HepG2 (cell line): ENCODE data around the gene CADPS. TPM values are rescaled to one million over a fixed set of nuclear protein-coding genes. Genes with fewer than 3 reads are reported as not detected.

Experiments used
- ATAC-seq: fragments of 200-7000 bp; cut with Tn5 transposase; 3 replicates; pipeline ENCODE4 v1.9.1; 2020; ENCODE audit warnings: mild to moderate bottlenecking, moderate library complexity
- BruUV-seq: library from RNA; stranded (reverse); fragments of 400-500 nt; replicated peaks from 2 replicates; lab custom pipeline; 2021; lab: Mats Ljungman, UMichigan
- CTCF ChIA-PET: fragments of 300-600 bp; formaldehyde crosslinking; extraction: SDS; loops from one replicate; lab custom pipeline; 2021; ENCODE audit warnings: low total read pairs, inconsistent platforms, low intra/inter-chr PET ratio; lab: Yijun Ruan, JAX
- POLR2A ChIA-PET: fragments of 350-600 bp; sonication (Branson Sonifier 250); formaldehyde crosslinking; loops from one replicate; lab custom pipeline; 2020; ENCODE audit warnings: antibody characterized with exemption, inconsistent platforms; lab: Yijun Ruan, JAX
- DNase-seq: peaks from one replicate; pipeline ENCODE4 v3.0.0-alpha.2; 2015; ENCODE audit warnings: low spot score
- FAIRE-seq: peaks from 3 replicates; lab custom pipeline; 2011; peaks lifted over from hg19 to GRCh38; lab: Jason Lieb, UNC
- H2AFZ ChIP-seq: one replicate; pipeline ENCODE4 v1.6.1; 2011; ENCODE audit warnings: low read length, inconsistent platforms
- H3K27ac ChIP-seq: fragments of 300-600 bp; 3 replicates; pipeline ENCODE4 v1.8.0; 2011; ENCODE audit warnings: mixed run types, mild to moderate bottlenecking, mixed read lengths, low read length, inconsistent platforms; ENCODE audit not compliant: insufficient read depth; ENCODE audit errors: extremely low read length
- H3K27me3 ChIP-seq, 2 experiments: fragments of 200-600 bp in 1 of 2; 2 replicates in 1 of 2; 3 replicates in 1 of 2; pipeline versions ENCODE4 v1.6.0 to v1.8.0; 2011; ENCODE audit warnings: low read length in 2 of 2, mild to moderate bottlenecking in 2 of 2, moderate library complexity in 2 of 2, inconsistent platforms in 1 of 2; ENCODE audit not compliant: insufficient read depth in 2 of 2, control insufficient read depth in 1 of 2
- H3K36me3 ChIP-seq, 2 experiments: fragments of 200-600 bp in 1 of 2; replicated peaks in 1 of 2; 2 replicates in 1 of 2; 3 replicates in 1 of 2; pipeline versions ENCODE4 v1.5.1 to v1.8.0; 2011; ENCODE audit warnings: low read length in 2 of 2, inconsistent platforms in 1 of 2; ENCODE audit not compliant: insufficient read depth in 2 of 2, control insufficient read depth in 1 of 2
- H3K4me1 ChIP-seq: 2 replicates; pipeline ENCODE4 v1.5.1; 2012; ENCODE audit warnings: low read length, inconsistent platforms; ENCODE audit not compliant: insufficient read depth
- H3K4me2 ChIP-seq: 2 replicates; pipeline ENCODE4 v1.6.0; 2011; ENCODE audit warnings: low read depth, low read length, inconsistent platforms
- H3K4me3 ChIP-seq, 3 experiments: fragments of 200-600 bp in 1 of 3; sonication (generic), shearing (Covaris generic) in 1 of 3; replicated peaks in 1 of 3; 2 replicates each; pipeline ENCODE4 v1.5.1; 2011 to 2016; ENCODE audit warnings: low read length in 3 of 3, inconsistent platforms in 2 of 3, low read depth in 2 of 3, mild to moderate bottlenecking in 2 of 3, control low read depth in 1 of 3, mixed read lengths in 1 of 3; ENCODE audit not compliant: insufficient read depth in 1 of 3
- H3K79me2 ChIP-seq: one replicate; pipeline ENCODE4 v1.6.1; 2011; ENCODE audit warnings: low read length, inconsistent platforms; ENCODE audit not compliant: insufficient read depth
- H3K9ac ChIP-seq: 2 replicates; pipeline ENCODE4 v1.6.0; 2011; ENCODE audit warnings: mild to moderate bottlenecking, low read depth, low read length, inconsistent platforms; ENCODE audit not compliant: insufficient read depth
- H3K9me3 ChIP-seq: 2 replicates; pipeline ENCODE4 v1.5.1; 2012; ENCODE audit warnings: mild to moderate bottlenecking, low read length
- H4K20me1 ChIP-seq: 2 replicates; pipeline ENCODE4 v1.6.0; 2011; ENCODE audit warnings: inconsistent platforms, mild to moderate bottlenecking, low read length, moderate library complexity; ENCODE audit not compliant: insufficient read depth
- ARHGAP35 ChIP-seq: sonication (generic); formaldehyde crosslinking; IDR thresholded peaks from 2 replicates; pipeline ENCODE4 v1.9.0; 2022; ENCODE audit warnings: mild to moderate bottlenecking, inconsistent platforms, moderate library complexity, missing genetic modification reagents, borderline replicate concordance
- HMG20A ChIP-seq: IDR thresholded peaks from 2 replicates; pipeline ENCODE4 v1.6.1; 2016; ENCODE audit warnings: borderline replicate concordance
- JUND ChIP-seq: sonication (generic); formaldehyde crosslinking; IDR thresholded peaks from 2 replicates; pipeline ENCODE4 v1.8.0; 2022; ENCODE audit warnings: mild to moderate bottlenecking, missing genetic modification reagents
- KLF9 ChIP-seq: IDR thresholded peaks from 2 replicates; pipeline ENCODE4 v1.6.1; 2016; ENCODE audit warnings: low read depth
- REPIN1 ChIP-seq: sonication (generic); formaldehyde crosslinking; IDR thresholded peaks from 2 replicates; pipeline ENCODE4 v1.8.0; 2022; ENCODE audit warnings: missing genetic modification reagents, low read depth, mild to moderate bottlenecking, borderline replicate concordance
- RFXAP ChIP-seq: sonication (generic); formaldehyde crosslinking; IDR thresholded peaks from 2 replicates; pipeline ENCODE4 v1.4.0; 2020; ENCODE audit warnings: missing genetic modification reagents, borderline replicate concordance
- SP2 ChIP-seq: sonication (generic); formaldehyde crosslinking; IDR thresholded peaks from 2 replicates; pipeline ENCODE4 v1.5.1; 2020; ENCODE audit warnings: mild to moderate bottlenecking, missing genetic modification reagents
- TAF15 ChIP-seq: fragments of 200-400 bp; formaldehyde crosslinking; IDR thresholded peaks from one replicate; pipeline ENCODE4 v1.6.1; 2018; ENCODE audit warnings: mild to moderate bottlenecking, low read depth, low read length; ENCODE audit not compliant: poor library complexity, severe bottlenecking
- TARDBP ChIP-seq: sonication (generic); formaldehyde crosslinking; IDR thresholded peaks from 2 replicates; pipeline ENCODE4 v1.8.0; 2022; ENCODE audit warnings: mild to moderate bottlenecking, missing genetic modification reagents
- TOPORS ChIP-seq: sonication (generic); formaldehyde crosslinking; IDR thresholded peaks from 2 replicates; pipeline ENCODE4 v1.8.0; 2023; ENCODE audit warnings: mild to moderate bottlenecking, missing genetic modification reagents
- ZNF230 ChIP-seq: sonication (generic); formaldehyde crosslinking; IDR thresholded peaks from 2 replicates; pipeline ENCODE4 v1.4.0; 2020; ENCODE audit warnings: mild to moderate bottlenecking, missing genetic modification reagents
- ZNF451 ChIP-seq: sonication (generic); formaldehyde crosslinking; IDR thresholded peaks from 2 replicates; pipeline ENCODE4 v1.5.0; 2020; ENCODE audit warnings: mild to moderate bottlenecking, missing genetic modification reagents
- ZNF850 ChIP-seq: sonication (generic); formaldehyde crosslinking; conservative IDR thresholded peaks from 2 replicates; pipeline ENCODE4 v1.9.0; 2021; ENCODE audit warnings: mild to moderate bottlenecking, missing genetic modification reagents
- ZNF891 ChIP-seq: sonication (generic); formaldehyde crosslinking; IDR thresholded peaks from 2 replicates; pipeline ENCODE4 v1.5.0; 2020; ENCODE audit warnings: mild to moderate bottlenecking, missing genetic modification reagents
- WGBS: methylation state at CpG from one replicate; pipeline ENCODE4 v1.1.6; 2017; ENCODE audit warnings: low lambda C conversion rate; 5-methylcytosine and 5-hydroxymethylcytosine counted together
- in situ Hi-C: cut with HindIII; loops from 2 replicates; pipeline ENCODE4 v1.10.0; 2017; ENCODE audit warnings: low pct_unique_long_range_greater_than_20kb; ENCODE audit not compliant: extremely low pct_ligation_motif_present
- intact Hi-C: fragments of 100-400 bp; cut with micrococcal nuclease; formaldehyde crosslinking; loops from one replicate; pipeline ENCODE4 v1.10.0; 2022; ENCODE audit not compliant: unreplicated experiment
- polyA plus RNA-seq, 8 experiments: library from polyadenylated mRNA; depleted of rRNA in 3 of 8; stranded (reverse) in 7 of 8; unstranded in 1 of 8; fragments of >200 nt; fragmentation: Illumina TruSeq in 4 of 8; extraction: Trizol in 4 of 8; gene quantifications; 2 replicates each; pipeline versions ENCODE4 v1.2.1 to v1.2.3, GENCODE V29; 2011 to 2016; ENCODE audit warnings: low read depth in 4 of 8, missing spikeins in 1 of 8, mixed read lengths in 1 of 8; ENCODE audit not compliant: insufficient read depth in 1 of 8
- total RNA-seq, 5 experiments: library from RNA; depleted of rRNA; stranded (reverse); fragments of >200 nt; fragmentation: Illumina TruSeq; extraction: Trizol; gene quantifications; 2 replicates each; pipeline ENCODE4 v1.2.3, GENCODE V29; 2016; ENCODE audit warnings: low read depth in 1 of 5
- TF ChIP-seq, protein P1 (sequence below): IDR thresholded peaks from 2 replicates; pipeline ENCODE4 v1.6.1; 2016; ENCODE audit warnings: low read depth, borderline replicate concordance
- TF ChIP-seq, protein P2 (sequence below): sonication (generic); formaldehyde crosslinking; IDR thresholded peaks from 2 replicates; pipeline ENCODE4 v1.5.1; 2020; ENCODE audit warnings: mild to moderate bottlenecking, missing genetic modification reagents, borderline replicate concordance

Gene CADPS
- total and polyA plus RNA-seq, 2 of the 13 experiments (the other 11 are each of a cell fraction or from before 2014, with no cell fraction given), result not detected

DNA sequence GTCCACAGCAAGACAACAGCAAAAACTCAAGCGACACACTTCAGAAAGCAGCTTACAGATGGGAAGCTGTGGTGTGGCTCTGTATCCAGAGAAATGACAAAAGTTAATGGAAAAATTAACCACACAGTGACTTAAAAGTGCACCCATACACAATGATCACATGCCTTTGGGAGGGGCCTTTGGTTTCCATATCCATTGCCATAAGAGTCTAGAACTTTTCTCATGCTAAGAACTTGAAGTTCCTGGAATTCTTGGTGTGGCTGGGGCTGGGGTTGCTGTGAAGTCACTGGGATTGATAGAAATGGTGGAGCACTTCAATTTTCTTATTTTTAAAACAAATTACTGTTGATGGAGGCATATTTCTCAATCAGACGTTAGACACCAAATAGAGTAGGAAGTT, 393.3 kb downstream of the CADPS start:
- ChIA-PET POLR2A (no interaction called here), CTCF (no interaction called here)
- in situ Hi-C loops (no loop called here), intact Hi-C loops (no loop called here)
- H2AFZ ChIP-seq, result no peak overlapping the region
- H3K36me3 ChIP-seq, result no peaks in the 10 kb centered on the region
- WGBS, result 27% methylated on average over 2 of the region's 2 CpGs
- DNase-seq (no peak), FAIRE-seq (no peak), ATAC-seq (no peak)
- no peaks in the 10 kb centered on the region for H3K4me1 ChIP-seq
- no peaks in the 10 kb centered on the region for H3K9me3 ChIP-seq
- H3K9ac ChIP-seq, result no peak overlapping the region
- no peaks in the 10 kb centered on the region for H4K20me1 ChIP-seq
- peaks cover 0 to 9% of the 10 kb centered on the region in 2 experiments; a peak in 1 of 5 replicates for H3K27me3 ChIP-seq
- no peak overlapping the region for H3K27ac ChIP-seq
- no peak overlapping the region for H3K4me3 ChIP-seq
- BruUV-seq, result no TSS peak
- no peaks in the 10 kb centered on the region for H3K79me2 ChIP-seq
- no peak overlapping the region for H3K4me2 ChIP-seq
- no peak for TF ChIP-seq ZNF891
- no peak for TF ChIP-seq ZNF230 (CRISPR knock-in tag)
- TF ChIP-seq TOPORS (CRISPR knock-in tag), result no peak
- TF ChIP-seq, protein P1, sequence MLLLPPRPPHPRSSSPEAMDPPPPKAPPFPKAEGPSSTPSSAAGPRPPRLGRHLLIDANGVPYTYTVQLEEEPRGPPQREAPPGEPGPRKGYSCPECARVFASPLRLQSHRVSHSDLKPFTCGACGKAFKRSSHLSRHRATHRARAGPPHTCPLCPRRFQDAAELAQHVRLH (CRISPR knock-in tag), result no peak
- TF ChIP-seq KLF9 (CRISPR knock-in tag), result no peak
- TF ChIP-seq HMG20A, result no peak
- TF ChIP-seq, protein P2, sequence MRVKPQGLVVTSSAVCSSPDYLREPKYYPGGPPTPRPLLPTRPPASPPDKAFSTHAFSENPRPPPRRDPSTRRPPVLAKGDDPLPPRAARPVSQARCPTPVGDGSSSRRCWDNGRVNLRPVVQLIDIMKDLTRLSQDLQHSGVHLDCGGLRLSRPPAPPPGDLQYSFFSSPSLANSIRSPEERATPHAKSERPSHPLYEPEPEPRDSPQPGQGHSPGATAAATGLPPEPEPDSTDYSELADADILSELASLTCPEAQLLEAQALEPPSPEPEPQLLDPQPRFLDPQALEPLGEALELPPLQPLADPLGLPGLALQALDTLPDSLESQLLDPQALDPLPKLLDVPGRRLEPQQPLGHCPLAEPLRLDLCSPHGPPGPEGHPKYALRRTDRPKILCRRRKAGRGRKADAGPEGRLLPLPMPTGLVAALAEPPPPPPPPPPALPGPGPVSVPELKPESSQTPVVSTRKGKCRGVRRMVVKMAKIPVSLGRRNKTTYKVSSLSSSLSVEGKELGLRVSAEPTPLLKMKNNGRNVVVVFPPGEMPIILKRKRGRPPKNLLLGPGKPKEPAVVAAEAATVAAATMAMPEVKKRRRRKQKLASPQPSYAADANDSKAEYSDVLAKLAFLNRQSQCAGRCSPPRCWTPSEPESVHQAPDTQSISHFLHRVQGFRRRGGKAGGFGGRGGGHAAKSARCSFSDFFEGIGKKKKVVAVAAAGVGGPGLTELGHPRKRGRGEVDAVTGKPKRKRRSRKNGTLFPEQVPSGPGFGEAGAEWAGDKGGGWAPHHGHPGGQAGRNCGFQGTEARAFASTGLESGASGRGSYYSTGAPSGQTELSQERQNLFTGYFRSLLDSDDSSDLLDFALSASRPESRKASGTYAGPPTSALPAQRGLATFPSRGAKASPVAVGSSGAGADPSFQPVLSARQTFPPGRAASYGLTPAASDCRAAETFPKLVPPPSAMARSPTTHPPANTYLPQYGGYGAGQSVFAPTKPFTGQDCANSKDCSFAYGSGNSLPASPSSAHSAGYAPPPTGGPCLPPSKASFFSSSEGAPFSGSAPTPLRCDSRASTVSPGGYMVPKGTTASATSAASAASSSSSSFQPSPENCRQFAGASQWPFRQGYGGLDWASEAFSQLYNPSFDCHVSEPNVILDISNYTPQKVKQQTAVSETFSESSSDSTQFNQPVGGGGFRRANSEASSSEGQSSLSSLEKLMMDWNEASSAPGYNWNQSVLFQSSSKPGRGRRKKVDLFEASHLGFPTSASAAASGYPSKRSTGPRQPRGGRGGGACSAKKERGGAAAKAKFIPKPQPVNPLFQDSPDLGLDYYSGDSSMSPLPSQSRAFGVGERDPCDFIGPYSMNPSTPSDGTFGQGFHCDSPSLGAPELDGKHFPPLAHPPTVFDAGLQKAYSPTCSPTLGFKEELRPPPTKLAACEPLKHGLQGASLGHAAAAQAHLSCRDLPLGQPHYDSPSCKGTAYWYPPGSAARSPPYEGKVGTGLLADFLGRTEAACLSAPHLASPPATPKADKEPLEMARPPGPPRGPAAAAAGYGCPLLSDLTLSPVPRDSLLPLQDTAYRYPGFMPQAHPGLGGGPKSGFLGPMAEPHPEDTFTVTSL (CRISPR knock-in tag), result no peak
- TF ChIP-seq JUND (CRISPR knock-in tag), result no peak
- no peak for TF ChIP-seq REPIN1 (CRISPR knock-in tag)
- no peak for TF ChIP-seq TARDBP (CRISPR knock-in tag)
- TF ChIP-seq SP2, result no peak
- no peak for TF ChIP-seq TAF15
- TF ChIP-seq ZNF850 (CRISPR knock-in tag), result no peak
- TF ChIP-seq ZNF451 (CRISPR knock-in tag), result no peak
- TF ChIP-seq RFXAP (CRISPR knock-in tag), result no peak
- TF ChIP-seq ARHGAP35 (CRISPR knock-in tag), result no peak
- TF ChIP-seq, all 625 proteins: peak for 0
